SH-SY5Y (cell line): Measurements from ENCODE around the gene TACC2.

Experiments
- GATA2 ChIP-seq: IDR thresholded peaks from 2 replicates; pipeline ENCODE4 v1.6.1; 2011; ENCODE audit warnings: mild to moderate bottlenecking, low read depth, low read length
- GATA3 ChIP-seq: IDR thresholded peaks from 2 replicates; pipeline ENCODE4 v1.6.1; 2011; ENCODE audit warnings: low read depth, mild to moderate bottlenecking, low read length, moderate library complexity

- TF ChIP-seq GATA3: no peak
- TF ChIP-seq GATA2: no peak
Measured at GRCh38 chr10:122194251-122194650, 205.3 kb downstream of the TACC2 start.
